HL-60 (cell line): ENCODE results near the gene KIF23.

Experiments used
- DNase-seq, 2 experiments: peaks; one replicate each; pipeline ENCODE4 v3.0.0-alpha.2; 2010 to 2020; ENCODE audit warnings: low read depth in 1 of 2, low spot score in 1 of 2
- H3K27ac ChIP-seq: fragments of 250-450 bp; sonication (Bioruptor Pico); replicated peaks from 2 replicates; pipeline ENCODE4 v1.5.1; 2020; ENCODE audit warnings: mild to moderate bottlenecking, moderate library complexity
- H3K27me3 ChIP-seq: fragments of 250-450 bp; sonication (Bioruptor Pico); 2 replicates; pipeline ENCODE4 v1.5.1; 2021; ENCODE audit warnings: mild to moderate bottlenecking, moderate library complexity; ENCODE audit not compliant: insufficient read depth, poor library complexity, severe bottlenecking
- H3K4me3 ChIP-seq: replicated peaks from 2 replicates; pipeline ENCODE4 v1.5.1; 2011; ENCODE audit warnings: mild to moderate bottlenecking, control low read depth, low read length; ENCODE audit not compliant: insufficient read depth
- CTCF ChIP-seq: IDR thresholded peaks from one replicate; pipeline ENCODE4 v1.5.1; 2011; ENCODE audit warnings: low read length, control low read depth, inconsistent platforms; ENCODE audit not compliant: insufficient read depth
- GABPA ChIP-seq: IDR thresholded peaks from 2 replicates; pipeline ENCODE4 v1.6.1; 2012; ENCODE audit warnings: low read depth
- POLR2AphosphoS5 ChIP-seq: IDR thresholded peaks from 2 replicates; pipeline ENCODE4 v1.6.1; 2012; ENCODE audit warnings: low read depth
- REST ChIP-seq: IDR thresholded peaks from 2 replicates; pipeline ENCODE4 v1.6.1; 2012; ENCODE audit warnings: low read depth; ENCODE audit not compliant: insufficient replicate concordance
- SPI1 ChIP-seq: IDR thresholded peaks from 2 replicates; pipeline ENCODE4 v1.6.1; 2012; ENCODE audit warnings: low read depth, mild to moderate bottlenecking, borderline replicate concordance

Gene KIF23

GRCh38 chr15:69417581-69417980 lies 3.4 kb downstream of the KIF23 start:
- Histone ChIP-seq H3K4me3 (no peak overlapping the region), H3K27me3 (no peaks in the 10 kb centered on the region), H3K27ac (no peak overlapping the region)
- DNase-seq: no peak
- TF ChIP-seq CTCF (no peak), GABPA (no peak), POLR2AphosphoS5 (no peak), SPI1 (no peak), REST (no peak)

- Histone ChIP-seq H3K4me3 (no peak overlapping the region), H3K27ac (no peak overlapping the region), H3K27me3 (no peaks in the 10 kb centered on the region)
- no peak for DNase-seq
- TF ChIP-seq SPI1 (no peak), POLR2AphosphoS5 (no peak), REST (no peak), CTCF (no peak), GABPA (no peak)
Measured at GRCh38 chr15:69421498-69421897, 7.3 kb downstream of the KIF23 start.

- H3K27me3 ChIP-seq: no peaks in the 10 kb centered on the region
- H3K27ac ChIP-seq: no peak overlapping the region
- H3K4me3 ChIP-seq: no peak overlapping the region
- no peak for DNase-seq
- TF ChIP-seq CTCF (no peak), REST (no peak), GABPA (no peak), SPI1 (no peak), POLR2AphosphoS5 (no peak)
Measured at GRCh38 chr15:69422336-69422895, 8.3 kb downstream of the KIF23 start.
